Measurements from ENCODE around the gene WIPF3.
A peak's percentile ranks its signal among the peaks of the same experiment; 100 is the strongest.

- no peak for TF ChIP-seq CTCF (IDR thresholded peaks at IDR 0.05; ENCODE audit: insufficient read depth, low read length)
- no peak for TF ChIP-seq POLR2AphosphoS5 (IDR thresholded peaks at IDR 0.05; ENCODE audit: low read depth)
- peak; percentile 68 for TF ChIP-seq SPI1 (IDR thresholded peaks at IDR 0.05; ENCODE audit: borderline replicate concordance, low read depth)
- TF ChIP-seq GABPA (IDR thresholded peaks at IDR 0.05; ENCODE audit: low read depth), result no peak
- TF ChIP-seq REST (IDR thresholded peaks at IDR 0.05; ENCODE audit: insufficient replicate concordance, low read depth), result no peak
Observed at GRCh38 chr7:29955799-29956486, 149.6 kb downstream of the WIPF3 start.

Data from HL-60 (cell line).